ENCODE measurements around the gene MAPKAP1.

DNA sequence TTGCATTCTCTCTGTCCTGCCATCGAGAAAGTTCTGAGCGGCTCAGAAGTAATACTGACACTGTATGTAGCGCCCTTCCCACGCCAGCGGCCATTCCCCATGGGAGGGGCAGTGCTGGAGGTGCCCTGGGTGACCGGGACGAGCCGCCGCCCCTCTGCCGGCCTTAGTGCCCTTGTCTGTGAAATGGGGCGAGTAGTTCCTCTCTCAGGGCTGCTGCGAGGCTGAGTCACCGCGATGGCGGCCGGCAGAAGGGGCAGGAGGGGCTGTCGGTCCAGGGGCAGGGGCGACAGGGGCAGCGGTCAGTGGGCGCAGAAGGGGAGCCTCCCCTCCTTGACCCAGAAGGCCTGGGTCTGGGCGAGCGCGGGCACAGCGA, 296.5 kb downstream of the MAPKAP1 start:
- TF ChIP-seq CTCF (IDR thresholded peaks at IDR 0.05) (no peak), POLR2A (IDR thresholded peaks at IDR 0.05) (no peak)
